ENCODE results near the gene RAPGEF6.

GRCh38 chr5:131379723-131380122 is 255.3 kb downstream of the RAPGEF6 start:
- TF ChIP-seq POLR2A (IDR thresholded peaks at IDR 0.05; ENCODE audit: low read depth, low read length) (0 out of 2 replicates have a peak, but pooled peaks have one; percentile 33), POLR2AphosphoS5 (IDR thresholded peaks at IDR 0.05; ENCODE audit: low read depth, low read length) (no peak), PAX5 (IDR thresholded peaks at IDR 0.05; ENCODE audit: insufficient read depth, low read length, severe bottlenecking) (no peak)
